KMS-11 (cell line): Measurements from ENCODE around the gene SCN5A.

Experiments used
- H2AFZ ChIP-seq: fragments of 200-600 bp; sonication (generic); 2 replicates; pipeline ENCODE4 v1.6.1; 2016; ENCODE audit warnings: antibody characterized with exemption, mixed run types, low read depth
- H3K27ac ChIP-seq: fragments of 200-600 bp; sonication (generic); 2 replicates; pipeline ENCODE4 v1.6.1; 2016; ENCODE audit warnings: mild to moderate bottlenecking, mixed run types
- H3K27me3 ChIP-seq: fragments of 200-600 bp; sonication (generic); 2 replicates; pipeline ENCODE4 v1.6.1; 2017; ENCODE audit warnings: mild to moderate bottlenecking, low read depth, mixed run types, moderate library complexity; ENCODE audit not compliant: insufficient read depth
- H3K36me3 ChIP-seq: fragments of 200-600 bp; sonication (generic); 2 replicates; pipeline ENCODE4 v1.6.1; 2017; ENCODE audit warnings: mild to moderate bottlenecking, mixed run types; ENCODE audit not compliant: insufficient read depth
- H3K4me1 ChIP-seq: fragments of 200-600 bp; sonication (generic); 2 replicates; pipeline ENCODE4 v1.6.1; 2016; ENCODE audit warnings: mild to moderate bottlenecking, low read depth, mixed run types; ENCODE audit not compliant: poor library complexity, severe bottlenecking
- H3K4me2 ChIP-seq: fragments of 200-600 bp; sonication (generic); 2 replicates; pipeline ENCODE4 v1.7.0; 2016; ENCODE audit warnings: mild to moderate bottlenecking, mixed run types
- H3K4me3 ChIP-seq: fragments of 200-600 bp; sonication (generic); IDR thresholded peaks from 2 replicates; pipeline ENCODE4 v1.6.1; 2017; ENCODE audit warnings: low read depth, low read length, mixed read lengths; ENCODE audit not compliant: insufficient read depth
- H3K79me2 ChIP-seq: fragments of 200-600 bp; sonication (generic); 2 replicates; pipeline ENCODE4 v1.6.1; 2016; ENCODE audit warnings: low read depth, mixed run types; ENCODE audit not compliant: insufficient read depth
- H3K9ac ChIP-seq: fragments of 200-600 bp; sonication (generic); 2 replicates; pipeline ENCODE4 v1.6.1; 2016; ENCODE audit warnings: mild to moderate bottlenecking, mixed run types
- H4K20me1 ChIP-seq: fragments of 200-600 bp; sonication (generic); 2 replicates; pipeline ENCODE4 v1.6.1; 2016; ENCODE audit warnings: mild to moderate bottlenecking, mixed run types; ENCODE audit not compliant: insufficient read depth
- TF ChIP-seq, protein P1 (sequence below): fragments of 200-600 bp; sonication (generic); conservative IDR thresholded peaks from 2 replicates; pipeline ENCODE4 v1.6.1; 2017; ENCODE audit warnings: low read depth, mild to moderate bottlenecking, antibody characterized with exemption, low read length, moderate library complexity, mixed read lengths

Gene SCN5A

DNA sequence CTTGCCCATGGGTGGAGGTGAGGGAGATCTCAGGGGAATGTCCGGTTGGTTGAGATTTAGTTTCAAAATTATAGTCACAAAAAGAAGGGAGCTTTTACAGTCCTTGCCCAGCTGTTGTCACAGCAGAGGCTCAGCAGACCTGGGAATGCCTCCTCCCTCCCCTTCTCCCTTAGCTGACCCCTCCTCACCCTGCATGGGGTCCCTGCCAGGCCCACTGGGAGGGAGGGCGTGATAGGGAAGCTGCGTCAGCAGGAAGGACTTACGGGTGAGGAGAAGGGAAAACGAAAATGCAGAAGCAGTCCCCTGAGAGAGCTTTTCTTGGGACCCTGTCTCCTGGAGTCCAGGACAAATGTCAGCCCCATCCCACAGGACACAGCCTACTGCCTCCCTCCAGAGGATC is 18.9 kb downstream of the SCN5A start:
- H3K4me3 ChIP-seq, result no peak overlapping the region
- H3K9ac ChIP-seq, result no peak overlapping the region
- no peak overlapping the region for H3K4me2 ChIP-seq
- H3K79me2 ChIP-seq, result no peaks in the 10 kb centered on the region
- no peak overlapping the region for H2AFZ ChIP-seq
- H3K27ac ChIP-seq, result no peak overlapping the region
- TF ChIP-seq, protein P1, sequence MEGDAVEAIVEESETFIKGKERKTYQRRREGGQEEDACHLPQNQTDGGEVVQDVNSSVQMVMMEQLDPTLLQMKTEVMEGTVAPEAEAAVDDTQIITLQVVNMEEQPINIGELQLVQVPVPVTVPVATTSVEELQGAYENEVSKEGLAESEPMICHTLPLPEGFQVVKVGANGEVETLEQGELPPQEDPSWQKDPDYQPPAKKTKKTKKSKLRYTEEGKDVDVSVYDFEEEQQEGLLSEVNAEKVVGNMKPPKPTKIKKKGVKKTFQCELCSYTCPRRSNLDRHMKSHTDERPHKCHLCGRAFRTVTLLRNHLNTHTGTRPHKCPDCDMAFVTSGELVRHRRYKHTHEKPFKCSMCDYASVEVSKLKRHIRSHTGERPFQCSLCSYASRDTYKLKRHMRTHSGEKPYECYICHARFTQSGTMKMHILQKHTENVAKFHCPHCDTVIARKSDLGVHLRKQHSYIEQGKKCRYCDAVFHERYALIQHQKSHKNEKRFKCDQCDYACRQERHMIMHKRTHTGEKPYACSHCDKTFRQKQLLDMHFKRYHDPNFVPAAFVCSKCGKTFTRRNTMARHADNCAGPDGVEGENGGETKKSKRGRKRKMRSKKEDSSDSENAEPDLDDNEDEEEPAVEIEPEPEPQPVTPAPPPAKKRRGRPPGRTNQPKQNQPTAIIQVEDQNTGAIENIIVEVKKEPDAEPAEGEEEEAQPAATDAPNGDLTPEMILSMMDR, result no peak
- no peaks in the 10 kb centered on the region for H3K36me3 ChIP-seq
- H3K27me3 ChIP-seq, result no peaks in the 10 kb centered on the region
- H4K20me1 ChIP-seq, result no peaks in the 10 kb centered on the region
- H3K4me1 ChIP-seq, result no peaks in the 10 kb centered on the region

DNA sequence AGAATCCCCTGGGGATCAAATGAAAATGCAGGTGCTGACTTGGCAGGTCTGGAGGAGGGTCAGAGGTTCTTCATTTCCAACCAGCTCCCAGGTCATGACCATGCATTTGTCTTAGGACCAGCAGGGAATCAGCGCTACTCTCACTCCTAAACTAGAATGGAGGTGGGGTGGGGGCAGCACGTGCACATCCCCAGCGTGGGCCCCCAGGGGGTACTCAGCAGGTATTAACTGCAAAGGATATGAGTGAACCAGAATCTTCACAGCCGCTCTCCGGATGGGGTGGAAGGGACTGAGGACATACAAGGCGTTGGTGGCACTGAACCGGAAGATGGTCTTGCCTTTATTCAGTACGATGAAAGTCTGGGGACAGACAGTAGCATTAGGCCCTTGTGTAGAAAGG is 19.4 kb downstream of the SCN5A start:
- Histone ChIP-seq H4K20me1 (no peaks in the 10 kb centered on the region), H3K9ac (no peak overlapping the region), H3K36me3 (no peaks in the 10 kb centered on the region), H3K4me3 (no peak overlapping the region), H3K4me1 (no peaks in the 10 kb centered on the region), H3K27me3 (no peaks in the 10 kb centered on the region), H3K4me2 (no peak overlapping the region), H3K79me2 (no peaks in the 10 kb centered on the region), H3K27ac (no peak overlapping the region), H2AFZ (no peak overlapping the region)
- TF ChIP-seq, protein P1, result no peak

DNA sequence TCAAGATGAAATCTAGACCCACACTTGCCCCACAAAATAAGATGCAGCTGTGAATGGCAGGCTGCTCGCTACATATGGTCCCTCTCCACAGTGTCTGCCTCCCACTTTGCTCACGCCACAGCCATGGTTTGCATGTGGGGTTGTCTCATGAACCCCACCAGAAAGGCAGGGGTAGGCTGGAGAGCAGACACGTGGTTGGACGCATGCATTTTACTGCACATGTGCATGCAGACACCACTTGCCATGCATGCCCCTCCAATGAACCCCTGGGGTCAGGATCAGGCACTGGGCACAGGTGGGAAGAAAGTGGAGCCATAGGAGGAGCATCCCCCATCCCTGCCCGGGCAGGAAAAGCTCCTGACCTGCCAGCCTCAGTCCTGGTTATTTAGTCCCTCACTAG is 20.7 kb downstream of the SCN5A start:
- no peaks in the 10 kb centered on the region for H3K4me1 ChIP-seq
- no peak overlapping the region for H3K4me3 ChIP-seq
- no peak overlapping the region for H2AFZ ChIP-seq
- no peaks in the 10 kb centered on the region for H3K36me3 ChIP-seq
- H3K27ac ChIP-seq, result no peak overlapping the region
- TF ChIP-seq, protein P1, result no peak
- H3K4me2 ChIP-seq, result no peak overlapping the region
- no peak overlapping the region for H3K9ac ChIP-seq
- H3K27me3 ChIP-seq, result no peaks in the 10 kb centered on the region
- no peaks in the 10 kb centered on the region for H3K79me2 ChIP-seq
- H4K20me1 ChIP-seq, result no peaks in the 10 kb centered on the region

DNA sequence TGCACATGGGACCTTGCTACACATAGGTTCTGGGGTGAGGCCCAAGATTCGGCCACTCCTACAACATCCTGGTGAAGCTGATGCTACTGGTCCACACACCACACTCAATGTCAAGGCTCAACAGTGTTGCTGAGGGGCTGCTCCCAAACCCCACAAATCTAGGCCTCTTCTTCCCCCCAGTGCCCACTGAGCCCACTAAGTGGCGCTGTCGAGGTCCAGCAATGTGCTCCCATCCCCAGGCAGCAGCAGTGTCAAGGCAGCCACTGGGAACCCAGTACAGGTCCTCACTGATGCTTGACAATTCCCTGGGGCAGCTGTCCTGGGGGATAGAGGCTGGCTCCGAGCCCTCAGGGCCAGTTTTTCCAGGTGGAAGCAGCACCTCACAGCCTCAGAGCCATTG is 21.5 kb downstream of the SCN5A start:
- Histone ChIP-seq H3K4me2 (no peak overlapping the region), H3K4me1 (no peaks in the 10 kb centered on the region), H3K27ac (no peak overlapping the region), H3K79me2 (no peaks in the 10 kb centered on the region), H3K4me3 (no peak overlapping the region), H3K36me3 (no peaks in the 10 kb centered on the region), H2AFZ (no peak overlapping the region), H3K27me3 (no peaks in the 10 kb centered on the region), H4K20me1 (no peaks in the 10 kb centered on the region), H3K9ac (no peak overlapping the region)
- TF ChIP-seq, protein P1, result no peak

DNA sequence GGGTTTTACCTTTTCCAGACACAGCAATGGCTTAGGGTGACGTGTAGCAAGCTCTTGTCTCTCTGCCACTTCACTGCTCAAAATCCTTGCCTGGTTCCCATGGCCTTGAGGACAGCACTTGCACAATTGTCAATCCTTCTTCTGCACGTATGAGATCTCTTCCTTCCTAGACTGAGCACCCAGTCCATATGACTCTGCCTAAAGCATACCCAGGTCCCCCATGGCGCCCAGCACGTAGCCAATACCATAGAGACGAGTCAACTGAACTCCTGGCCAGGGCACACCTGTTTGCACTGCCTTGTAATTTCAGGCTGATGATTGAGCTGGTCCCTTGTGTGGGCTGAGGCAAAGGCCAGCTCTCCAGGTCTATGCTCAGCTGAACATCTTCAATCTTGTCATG is 23.3 kb downstream of the SCN5A start:
- Histone ChIP-seq H4K20me1 (no peaks in the 10 kb centered on the region), H3K9ac (no peak overlapping the region), H3K27ac (no peak overlapping the region), H3K4me1 (no peaks in the 10 kb centered on the region), H3K79me2 (no peaks in the 10 kb centered on the region), H3K36me3 (no peaks in the 10 kb centered on the region), H3K4me2 (no peak overlapping the region), H3K27me3 (no peaks in the 10 kb centered on the region), H3K4me3 (no peak overlapping the region), H2AFZ (no peak overlapping the region)
- TF ChIP-seq, protein P1, result no peak
